Mammary epithelial cell (primary cell): ENCODE results near the gene GALNT7.

Experiments
- EZH2 ChIP-seq: IDR thresholded peaks from 2 replicates; pipeline ENCODE4 v1.6.1; 2012; ENCODE audit warnings: low read length, inconsistent platforms, borderline replicate concordance
- TF ChIP-seq, protein P1 (sequence below), 2 donors: IDR thresholded peaks in 1 of 2; conservative IDR thresholded peaks in 1 of 2; 2 replicates each; pipeline ENCODE4 v1.5.1; 2011 to 2012; ENCODE audit warnings: inconsistent platforms in 2 of 2, low read length in 2 of 2, mild to moderate bottlenecking in 2 of 2, control low read depth in 1 of 2, low read depth in 1 of 2; ENCODE audit not compliant: insufficient read depth in 1 of 2; ENCODE audit errors: extremely low read depth in 1 of 2

- TF ChIP-seq, protein P1, sequence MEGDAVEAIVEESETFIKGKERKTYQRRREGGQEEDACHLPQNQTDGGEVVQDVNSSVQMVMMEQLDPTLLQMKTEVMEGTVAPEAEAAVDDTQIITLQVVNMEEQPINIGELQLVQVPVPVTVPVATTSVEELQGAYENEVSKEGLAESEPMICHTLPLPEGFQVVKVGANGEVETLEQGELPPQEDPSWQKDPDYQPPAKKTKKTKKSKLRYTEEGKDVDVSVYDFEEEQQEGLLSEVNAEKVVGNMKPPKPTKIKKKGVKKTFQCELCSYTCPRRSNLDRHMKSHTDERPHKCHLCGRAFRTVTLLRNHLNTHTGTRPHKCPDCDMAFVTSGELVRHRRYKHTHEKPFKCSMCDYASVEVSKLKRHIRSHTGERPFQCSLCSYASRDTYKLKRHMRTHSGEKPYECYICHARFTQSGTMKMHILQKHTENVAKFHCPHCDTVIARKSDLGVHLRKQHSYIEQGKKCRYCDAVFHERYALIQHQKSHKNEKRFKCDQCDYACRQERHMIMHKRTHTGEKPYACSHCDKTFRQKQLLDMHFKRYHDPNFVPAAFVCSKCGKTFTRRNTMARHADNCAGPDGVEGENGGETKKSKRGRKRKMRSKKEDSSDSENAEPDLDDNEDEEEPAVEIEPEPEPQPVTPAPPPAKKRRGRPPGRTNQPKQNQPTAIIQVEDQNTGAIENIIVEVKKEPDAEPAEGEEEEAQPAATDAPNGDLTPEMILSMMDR (conservative IDR thresholded peaks at IDR 0.05 in 1 of 2, IDR thresholded peaks at IDR 0.05 in 1 of 2; ENCODE audit: extremely low read depth in 1 of 2, insufficient read depth in 1 of 2, low read depth in 1 of 2, low read length in 2 of 2): no peak
- TF ChIP-seq EZH2: no peak
These were observed 16.5 kb upstream of the GALNT7 start for GRCh38 chr4:173152104-173152503.
